Mammary epithelial cell (primary cell): Measurements from ENCODE around the gene TOM1L2.

Source experiments
- EZH2 ChIP-seq: IDR thresholded peaks from 2 replicates; pipeline ENCODE4 v1.6.1; 2012; ENCODE audit warnings: low read length, inconsistent platforms, borderline replicate concordance
- TF ChIP-seq, protein P1 (sequence below), 2 donors: IDR thresholded peaks in 1 of 2; conservative IDR thresholded peaks in 1 of 2; 2 replicates each; pipeline ENCODE4 v1.5.1; 2011 to 2012; ENCODE audit warnings: inconsistent platforms in 2 of 2, low read length in 2 of 2, mild to moderate bottlenecking in 2 of 2, control low read depth in 1 of 2, low read depth in 1 of 2; ENCODE audit not compliant: insufficient read depth in 1 of 2; ENCODE audit errors: extremely low read depth in 1 of 2

DNA sequence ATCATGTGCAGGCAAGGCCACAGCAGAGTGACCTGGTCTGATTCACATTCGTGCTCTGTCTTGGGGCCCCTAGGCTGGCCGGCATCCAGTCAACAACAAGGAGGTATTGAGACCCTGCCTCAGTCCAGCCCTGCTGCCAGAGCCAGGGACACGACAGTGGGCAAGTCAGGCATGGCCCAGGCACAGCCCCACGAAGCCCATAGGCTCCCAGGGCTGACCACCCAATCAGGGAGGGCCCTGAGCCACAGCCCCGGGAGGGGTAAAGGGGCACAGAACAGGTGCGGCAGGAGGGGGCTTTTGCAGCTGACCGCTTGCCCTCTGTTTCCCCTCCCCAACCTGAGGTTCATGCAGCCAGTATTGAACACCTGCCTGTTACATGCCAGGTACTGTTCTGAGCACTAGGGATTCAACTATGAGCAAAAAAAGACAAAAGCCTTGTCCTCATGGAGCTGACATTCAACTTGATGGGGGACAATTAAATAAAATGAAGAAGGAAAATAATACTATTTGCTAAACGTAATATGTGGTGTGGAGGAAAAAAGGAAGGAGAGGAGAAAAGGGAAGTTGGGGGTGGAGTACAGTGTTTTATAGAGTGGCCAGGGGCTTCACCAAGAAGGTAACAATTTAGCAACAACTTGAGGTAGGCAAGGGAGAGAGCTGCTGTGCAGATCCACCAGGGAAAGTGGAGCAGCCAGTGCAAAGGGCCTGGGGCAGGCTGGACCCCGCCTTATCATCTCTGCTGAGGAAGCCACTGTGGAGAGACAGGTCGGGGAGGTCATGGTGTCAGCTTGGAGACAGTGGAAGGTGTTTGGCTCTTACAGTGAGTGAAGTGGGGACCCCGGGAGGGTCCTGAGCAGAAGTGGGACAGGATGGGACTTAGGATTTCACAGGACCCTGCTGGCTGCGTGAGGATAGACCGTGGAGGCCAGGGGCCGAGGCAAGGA is 6.6 kb upstream of the TOM1L2 start:
- TF ChIP-seq, protein P1, sequence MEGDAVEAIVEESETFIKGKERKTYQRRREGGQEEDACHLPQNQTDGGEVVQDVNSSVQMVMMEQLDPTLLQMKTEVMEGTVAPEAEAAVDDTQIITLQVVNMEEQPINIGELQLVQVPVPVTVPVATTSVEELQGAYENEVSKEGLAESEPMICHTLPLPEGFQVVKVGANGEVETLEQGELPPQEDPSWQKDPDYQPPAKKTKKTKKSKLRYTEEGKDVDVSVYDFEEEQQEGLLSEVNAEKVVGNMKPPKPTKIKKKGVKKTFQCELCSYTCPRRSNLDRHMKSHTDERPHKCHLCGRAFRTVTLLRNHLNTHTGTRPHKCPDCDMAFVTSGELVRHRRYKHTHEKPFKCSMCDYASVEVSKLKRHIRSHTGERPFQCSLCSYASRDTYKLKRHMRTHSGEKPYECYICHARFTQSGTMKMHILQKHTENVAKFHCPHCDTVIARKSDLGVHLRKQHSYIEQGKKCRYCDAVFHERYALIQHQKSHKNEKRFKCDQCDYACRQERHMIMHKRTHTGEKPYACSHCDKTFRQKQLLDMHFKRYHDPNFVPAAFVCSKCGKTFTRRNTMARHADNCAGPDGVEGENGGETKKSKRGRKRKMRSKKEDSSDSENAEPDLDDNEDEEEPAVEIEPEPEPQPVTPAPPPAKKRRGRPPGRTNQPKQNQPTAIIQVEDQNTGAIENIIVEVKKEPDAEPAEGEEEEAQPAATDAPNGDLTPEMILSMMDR (conservative IDR thresholded peaks at IDR 0.05 in 1 of 2, IDR thresholded peaks at IDR 0.05 in 1 of 2; ENCODE audit: extremely low read depth in 1 of 2, insufficient read depth in 1 of 2, low read depth in 1 of 2, low read length in 2 of 2), result no peak
- TF ChIP-seq EZH2, result no peak
